ENCODE measurements around the gene PLB1.

Gene PLB1

DNA sequence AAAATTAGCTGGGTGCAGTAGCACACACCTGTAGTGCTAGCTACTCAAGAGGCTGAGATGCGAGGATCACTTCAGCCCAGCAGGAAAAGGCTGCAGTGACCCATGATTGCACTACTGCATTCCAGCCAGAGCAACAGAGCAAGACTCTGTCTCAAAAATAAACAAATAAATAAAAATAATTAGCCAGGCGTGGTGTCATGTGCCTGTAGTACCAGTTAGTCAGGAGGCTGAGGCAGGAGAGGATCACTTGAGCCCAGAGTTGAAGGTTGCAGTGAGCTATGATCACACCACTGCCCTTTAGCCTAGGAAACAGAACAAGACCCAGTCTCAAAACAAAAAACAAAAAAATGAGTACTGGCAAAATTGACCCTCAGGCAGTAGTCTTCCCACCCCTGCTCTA is 193.9 kb downstream of the PLB1 start:
- DNase-seq (ENCODE audit: low read depth in 2 of 2): no peak

DNA sequence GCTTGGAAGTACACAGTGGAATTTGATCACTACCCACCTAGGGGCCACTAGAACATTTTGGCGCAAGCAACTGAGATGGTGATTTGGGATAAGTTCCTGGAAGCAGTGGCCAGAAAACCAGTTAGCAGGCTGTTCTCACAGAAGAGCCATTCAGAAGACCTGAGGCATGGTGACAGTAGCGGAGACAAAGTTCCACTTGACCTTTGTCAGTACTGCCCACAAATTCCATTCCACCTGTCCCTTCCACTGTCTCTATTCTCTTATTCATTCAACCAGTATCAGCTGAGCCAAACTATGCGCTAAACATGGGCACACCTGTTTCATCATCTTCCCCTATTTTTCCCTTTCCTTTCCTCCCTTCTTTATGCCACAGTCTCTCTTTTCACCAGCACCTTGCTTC is 196.6 kb downstream of the PLB1 start:
- no peak for DNase-seq (ENCODE audit: low read depth in 2 of 2)

DNA sequence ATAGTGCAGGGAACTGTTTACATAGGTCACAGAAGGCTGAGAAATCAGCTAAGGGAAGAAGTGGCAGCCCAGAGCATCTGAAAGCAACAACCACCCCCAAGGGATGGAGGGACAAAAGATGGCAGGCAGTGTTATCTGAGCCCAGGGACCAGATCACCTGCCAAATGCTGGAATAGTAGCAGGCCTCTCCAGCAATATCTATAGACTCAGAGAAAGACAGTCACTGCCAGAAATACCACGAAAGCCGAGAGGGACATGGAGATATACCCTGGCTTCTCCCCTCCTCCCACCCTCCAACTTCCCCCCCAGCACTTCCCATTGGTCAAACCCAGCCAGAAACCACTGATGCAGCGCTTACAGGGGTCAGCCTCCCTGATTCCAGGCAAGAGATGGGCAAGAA is 197.4 kb downstream of the PLB1 start:
- no peak for DNase-seq (ENCODE audit: low read depth in 2 of 2)
